ENCODE data around the gene IRAK2. TPM values are rescaled to one million over a fixed set of nuclear protein-coding genes. Genes with fewer than 3 reads are reported as not detected.
A peak's percentile ranks its signal among the peaks of the same experiment; 100 is the strongest.
"Not testable (repeated sequence)": the region's sequence is repeated elsewhere in the genome, so short reads cannot be mapped to it uniquely, and the experiment has no call there.

Gene IRAK2
- total and polyA plus RNA-seq, 12 donors = 2.1 to 8.7 (median 4.9) TPM

GRCh38 chr3:10269443-10269842 lies 104.7 kb downstream of the IRAK2 start:
- Histone ChIP-seq H3K4me1 (replicated peaks in 1 of 2) (peaks cover 1 to 20% of the 10 kb centered on the region in 2 donors), H3K27ac (no peak overlapping the region), H3K36me3 (replicated peaks in 1 of 2) (peaks cover 0 to 13% of the 10 kb centered on the region in 2 donors), H3K9me3 (replicated peaks in 1 of 3) (no peaks in the 10 kb centered on the region), H3K4me3 (no peak overlapping the region), H3K27me3 (no peaks in the 10 kb centered on the region)
- 89 to 97% (median 93%) methylated on average over 5 of the region's 5 CpGs for WGBS, 4 donors
- no peak for TF ChIP-seq CTCF (IDR thresholded peaks at IDR 0.05)
- DNase-seq = no peak
- intact Hi-C loops (cut with DNase I) = no loop called here

GRCh38 chr3:10272476-10272875 lies 107.8 kb downstream of the IRAK2 start:
- H3K27me3 ChIP-seq; H3K27ac ChIP-seq; intact Hi-C loops (cut with DNase I); H3K9me3 ChIP-seq (replicated peaks in 1 of 3); H3K4me3 ChIP-seq; DNase-seq: not testable (repeated sequence)
- Histone ChIP-seq H3K36me3 (replicated peaks in 1 of 2) (peaks cover 0 to 26% of the 10 kb centered on the region in 2 donors), H3K4me1 (replicated peaks in 1 of 2) (peaks cover 2 to 18% of the 10 kb centered on the region in 2 donors)
- WGBS, 4 donors = 90 to 99% (median 95%) methylated on average over 9 to 11 of the region's 11 CpGs

- intact Hi-C loops (cut with DNase I) = no loop called here
- Histone ChIP-seq H3K4me3 (no peak overlapping the region), H3K4me1 (replicated peaks in 1 of 2) (peaks cover 2 to 15% of the 10 kb centered on the region in 2 donors), H3K27me3 (no peaks in the 10 kb centered on the region), H3K27ac (no peak overlapping the region), H3K36me3 (replicated peaks in 1 of 2) (peaks cover 0 to 29% of the 10 kb centered on the region in 2 donors), H3K9me3 (replicated peaks in 1 of 3) (no peaks in the 10 kb centered on the region)
- no peak for DNase-seq
- TF ChIP-seq CTCF (IDR thresholded peaks at IDR 0.05) = no peak
- no peak for TF ChIP-seq POLR2A (IDR thresholded peaks at IDR 0.05)
- WGBS, 4 donors = 74 to 100% (median 90%) methylated on average over 2 of the region's 2 CpGs
These were observed 108.3 kb downstream of the IRAK2 start for GRCh38 chr3:10272977-10273376.

GRCh38 chr3:10273702-10274305 lies 109.1 kb downstream of the IRAK2 start:
- DNase-seq = peak in 4 of 7 donors; percentile 25 to 51 (median 43)
- WGBS, 4 donors = 17 to 26% (median 19%) methylated on average over 1 of the region's 1 CpG
- TF ChIP-seq POLR2A (IDR thresholded peaks at IDR 0.05) (no peak), CTCF (IDR thresholded peaks at IDR 0.05) (no peak)
- intact Hi-C loops (cut with DNase I) = no loop called here
- Histone ChIP-seq H3K36me3 (replicated peaks in 1 of 2) (peaks cover 0 to 37% of the 10 kb centered on the region in 2 donors), H3K9me3 (replicated peaks in 1 of 3) (no peaks in the 10 kb centered on the region), H3K27me3 (no peaks in the 10 kb centered on the region), H3K4me1 (replicated peaks in 1 of 2) (peaks cover 2 to 15% of the 10 kb centered on the region in 2 donors), H3K27ac (no peak overlapping the region), H3K4me3 (no peak overlapping the region)

GRCh38 chr3:10274601-10275000 lies 109.9 kb downstream of the IRAK2 start:
- Histone ChIP-seq H3K4me3 (no peak overlapping the region), H3K4me1 (replicated peaks in 1 of 2) (peaks cover 2 to 15% of the 10 kb centered on the region in 2 donors), H3K9me3 (replicated peaks in 1 of 3) (no peaks in the 10 kb centered on the region), H3K36me3 (replicated peaks in 1 of 2) (peaks cover 0 to 45% of the 10 kb centered on the region in 2 donors), H3K27ac (no peak overlapping the region), H3K27me3 (no peaks in the 10 kb centered on the region)
- TF ChIP-seq POLR2A (IDR thresholded peaks at IDR 0.05) = no peak
- TF ChIP-seq CTCF (IDR thresholded peaks at IDR 0.05) = no peak
- intact Hi-C loops (cut with DNase I) = no loop called here
- WGBS, 4 donors = 77 to 87% (median 85%) methylated on average over 1 of the region's 1 CpG
- peak in 1 of 7 donors; percentile 8 for DNase-seq
